ENCODE results near the gene IFRD2.
"Not testable (repeated sequence)": the region's sequence is repeated elsewhere in the genome, so short reads cannot be mapped to it uniquely, and the experiment has no call there.

IFRD2 gene

GRCh38 chr3:50288387-50289007 is 3.7 kb downstream of the IFRD2 start:
- TF ChIP-seq, protein P1, sequence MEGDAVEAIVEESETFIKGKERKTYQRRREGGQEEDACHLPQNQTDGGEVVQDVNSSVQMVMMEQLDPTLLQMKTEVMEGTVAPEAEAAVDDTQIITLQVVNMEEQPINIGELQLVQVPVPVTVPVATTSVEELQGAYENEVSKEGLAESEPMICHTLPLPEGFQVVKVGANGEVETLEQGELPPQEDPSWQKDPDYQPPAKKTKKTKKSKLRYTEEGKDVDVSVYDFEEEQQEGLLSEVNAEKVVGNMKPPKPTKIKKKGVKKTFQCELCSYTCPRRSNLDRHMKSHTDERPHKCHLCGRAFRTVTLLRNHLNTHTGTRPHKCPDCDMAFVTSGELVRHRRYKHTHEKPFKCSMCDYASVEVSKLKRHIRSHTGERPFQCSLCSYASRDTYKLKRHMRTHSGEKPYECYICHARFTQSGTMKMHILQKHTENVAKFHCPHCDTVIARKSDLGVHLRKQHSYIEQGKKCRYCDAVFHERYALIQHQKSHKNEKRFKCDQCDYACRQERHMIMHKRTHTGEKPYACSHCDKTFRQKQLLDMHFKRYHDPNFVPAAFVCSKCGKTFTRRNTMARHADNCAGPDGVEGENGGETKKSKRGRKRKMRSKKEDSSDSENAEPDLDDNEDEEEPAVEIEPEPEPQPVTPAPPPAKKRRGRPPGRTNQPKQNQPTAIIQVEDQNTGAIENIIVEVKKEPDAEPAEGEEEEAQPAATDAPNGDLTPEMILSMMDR (IDR thresholded peaks at IDR 0.05; ENCODE audit: insufficient read depth, low read depth, low read length, missing control alignments), result no peak
- no peak overlapping the region for H3K4me3 ChIP-seq (ENCODE audit: low read depth, low read length)
- DNase-seq (ENCODE audit: low read depth), result no peak

GRCh38 chr3:50287262-50287661 is 5.0 kb downstream of the IFRD2 start:
- TF ChIP-seq, protein P1 (IDR thresholded peaks at IDR 0.05; ENCODE audit: insufficient read depth, low read depth, low read length, missing control alignments), result no peak
- DNase-seq (ENCODE audit: low read depth), result no peak
- H3K4me3 ChIP-seq (ENCODE audit: low read depth, low read length), result no peak overlapping the region

- DNase-seq (ENCODE audit: low read depth), result no peak
Observed at GRCh38 chr3:50286322-50287227, 5.7 kb downstream of the IFRD2 start.

GRCh38 chr3:50284121-50284520 is 8.1 kb downstream of the IFRD2 start:
- H3K4me3 ChIP-seq (ENCODE audit: low read depth, low read length); DNase-seq (ENCODE audit: low read depth): not testable (repeated sequence)

More at GRCh38 chr3:50286322-50287227, 5.7 kb downstream of the IFRD2 start:
- no peak overlapping the region for H3K4me3 ChIP-seq (ENCODE audit: low read depth, low read length)
- TF ChIP-seq, protein P1 (IDR thresholded peaks at IDR 0.05; ENCODE audit: insufficient read depth, low read depth, low read length, missing control alignments), result no peak

GRCh38 chr3:50279255-50280016 is 12.8 kb downstream of the IFRD2 start:
- no peak overlapping the region for H3K4me3 ChIP-seq (ENCODE audit: low read depth, low read length)
- DNase-seq (ENCODE audit: low read depth), result no peak
- TF ChIP-seq, protein P1 (IDR thresholded peaks at IDR 0.05; ENCODE audit: insufficient read depth, low read depth, low read length, missing control alignments), result no peak

GRCh38 chr3:50278880-50279224 is 13.4 kb downstream of the IFRD2 start, which contains the start of gene LSMEM2:
LSMEM2 (plus strand) TSS chr3:50279087; CDS start chr3:50279114, 27 bp downstream.
- TF ChIP-seq, protein P1 (IDR thresholded peaks at IDR 0.05; ENCODE audit: insufficient read depth, low read depth, low read length, missing control alignments), result no peak
- DNase-seq (ENCODE audit: low read depth), result no peak

More at GRCh38 chr3:50278880-50279224, 13.4 kb downstream of the IFRD2 start, which contains the start of gene LSMEM2:
- no peak within 1 kb of the TSS for H3K4me3 ChIP-seq (ENCODE audit: low read depth, low read length)
